ENCODE results near the gene BCL2L14. TPM values are rescaled to one million over a fixed set of nuclear protein-coding genes. Genes with fewer than 3 reads are reported as not detected.

Gene BCL2L14
- total and polyA plus RNA-seq, 2 of the 4 experiments (the other 2 are of a cell fraction) = not detected

DNA sequence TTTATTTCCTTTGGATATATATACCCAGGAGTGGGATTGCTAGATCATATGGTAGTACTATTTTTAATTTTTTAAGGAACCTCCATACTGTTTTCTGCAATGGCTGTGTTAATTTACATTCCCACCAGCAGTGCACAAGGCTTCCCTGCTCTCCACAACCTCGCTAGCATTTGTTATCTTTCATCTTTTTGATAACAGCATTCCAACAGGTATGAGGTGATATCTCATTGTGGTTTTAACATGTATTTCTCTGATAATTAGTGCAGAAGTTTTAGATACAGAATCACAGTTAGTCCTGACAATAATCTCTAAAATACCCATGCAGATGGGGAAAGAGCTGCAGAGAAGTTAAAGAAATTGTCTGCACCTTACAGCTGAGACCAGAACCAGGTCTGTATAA is 35.5 kb upstream of the BCL2L14 start:
- H3K4ac ChIP-seq (ENCODE audit: low read depth, low read length) = no peak overlapping the region
- H4K8ac ChIP-seq (ENCODE audit: low read depth in 2 of 2, low read length in 2 of 2) = no peak overlapping the region
- no peak overlapping the region for H4K5ac ChIP-seq (ENCODE audit: low read depth, low read length)
- no peaks in the 10 kb centered on the region for H3K36me3 ChIP-seq (ENCODE audit: control insufficient read depth, insufficient read depth, low read length)
- H2BK20ac ChIP-seq (ENCODE audit: low read depth, low read length) = no peak overlapping the region
- no peak overlapping the region for H3K14ac ChIP-seq (replicated peaks; ENCODE audit: low read depth, low read length)
- H3K18ac ChIP-seq (ENCODE audit: low read depth, low read length) = no peak overlapping the region
- H3K4me3 ChIP-seq (ENCODE audit: insufficient read depth, low read depth, low read length) = no peak overlapping the region
- no peaks in the 10 kb centered on the region for H3K4me1 ChIP-seq (ENCODE audit: control insufficient read depth, insufficient read depth, low read length)
- ATAC-seq (ENCODE audit: low read depth) = no peak
- no peak overlapping the region for H2BK15ac ChIP-seq (ENCODE audit: low read depth, low read length)
- BruUV-seq (replicated peaks) = no TSS peak
- no peak for DNase-seq
- H4K20me1 ChIP-seq (ENCODE audit: insufficient read depth, low read length) = no peaks in the 10 kb centered on the region
- H3K4me2 ChIP-seq (ENCODE audit: low read depth, low read length) = no peak overlapping the region
- TF ChIP-seq, protein P1, sequence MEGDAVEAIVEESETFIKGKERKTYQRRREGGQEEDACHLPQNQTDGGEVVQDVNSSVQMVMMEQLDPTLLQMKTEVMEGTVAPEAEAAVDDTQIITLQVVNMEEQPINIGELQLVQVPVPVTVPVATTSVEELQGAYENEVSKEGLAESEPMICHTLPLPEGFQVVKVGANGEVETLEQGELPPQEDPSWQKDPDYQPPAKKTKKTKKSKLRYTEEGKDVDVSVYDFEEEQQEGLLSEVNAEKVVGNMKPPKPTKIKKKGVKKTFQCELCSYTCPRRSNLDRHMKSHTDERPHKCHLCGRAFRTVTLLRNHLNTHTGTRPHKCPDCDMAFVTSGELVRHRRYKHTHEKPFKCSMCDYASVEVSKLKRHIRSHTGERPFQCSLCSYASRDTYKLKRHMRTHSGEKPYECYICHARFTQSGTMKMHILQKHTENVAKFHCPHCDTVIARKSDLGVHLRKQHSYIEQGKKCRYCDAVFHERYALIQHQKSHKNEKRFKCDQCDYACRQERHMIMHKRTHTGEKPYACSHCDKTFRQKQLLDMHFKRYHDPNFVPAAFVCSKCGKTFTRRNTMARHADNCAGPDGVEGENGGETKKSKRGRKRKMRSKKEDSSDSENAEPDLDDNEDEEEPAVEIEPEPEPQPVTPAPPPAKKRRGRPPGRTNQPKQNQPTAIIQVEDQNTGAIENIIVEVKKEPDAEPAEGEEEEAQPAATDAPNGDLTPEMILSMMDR (conservative IDR thresholded peaks at IDR 0.05; ENCODE audit: low read depth, low read length) = no peak
- TF ChIP-seq MAFK (IDR thresholded peaks at IDR 0.05; ENCODE audit: low read depth, low read length) (no peak), CEBPB (IDR thresholded peaks at IDR 0.05; ENCODE audit: low read depth, low read length) (no peak), RFX5 (IDR thresholded peaks at IDR 0.05; ENCODE audit: low read depth, low read length) (no peak), MXI1 (IDR thresholded peaks at IDR 0.05; ENCODE audit: borderline replicate concordance, low read depth, low read length) (no peak), BHLHE40 (IDR thresholded peaks at IDR 0.05; ENCODE audit: low read depth, low read length) (no peak), POLR2A (IDR thresholded peaks at IDR 0.05; ENCODE audit: low read depth, low read length) (no peak), RCOR1 (IDR thresholded peaks at IDR 0.05; ENCODE audit: insufficient replicate concordance, low read length) (no peak)
- TF ChIP-seq, protein P2, sequence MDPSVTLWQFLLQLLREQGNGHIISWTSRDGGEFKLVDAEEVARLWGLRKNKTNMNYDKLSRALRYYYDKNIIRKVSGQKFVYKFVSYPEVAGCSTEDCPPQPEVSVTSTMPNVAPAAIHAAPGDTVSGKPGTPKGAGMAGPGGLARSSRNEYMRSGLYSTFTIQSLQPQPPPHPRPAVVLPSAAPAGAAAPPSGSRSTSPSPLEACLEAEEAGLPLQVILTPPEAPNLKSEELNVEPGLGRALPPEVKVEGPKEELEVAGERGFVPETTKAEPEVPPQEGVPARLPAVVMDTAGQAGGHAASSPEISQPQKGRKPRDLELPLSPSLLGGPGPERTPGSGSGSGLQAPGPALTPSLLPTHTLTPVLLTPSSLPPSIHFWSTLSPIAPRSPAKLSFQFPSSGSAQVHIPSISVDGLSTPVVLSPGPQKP (IDR thresholded peaks at IDR 0.05; ENCODE audit: borderline replicate concordance, low read depth, low read length) = no peak
- H3K9me1 ChIP-seq (ENCODE audit: insufficient read depth, low read length) = no peaks in the 10 kb centered on the region
- in situ Hi-C loops (cut with MboI; ENCODE audit: low sequenced_read_pairs) = loop anchor here (10.0 kb wide), 1 partner anchor 670 kb away; no protein-coding TSS in a partner anchor
- H3K9me3 ChIP-seq (ENCODE audit: control insufficient read depth, insufficient read depth, low read length) = no peaks in the 10 kb centered on the region
- H2BK5ac ChIP-seq (ENCODE audit: low read depth, low read length, poor library complexity, severe bottlenecking) = no peak overlapping the region
- H2AK5ac ChIP-seq (ENCODE audit: low read depth, low read length) = no peak overlapping the region
- intact Hi-C loops (cut with micrococcal nuclease) = loop anchor here (10.0 kb wide), 1 partner anchor 270 kb away; no protein-coding TSS in a partner anchor
- no peak overlapping the region for H3K23ac ChIP-seq (ENCODE audit: low read depth, low read length)
- no peak overlapping the region for H3K9ac ChIP-seq (ENCODE audit: low read depth, low read length)
- ChIA-PET POLR2A (ENCODE audit: unreplicated experiment) (interaction anchor here (0.6 kb wide), 1 partner anchor 452 kb away, joined by 3 read pairs; no protein-coding TSS in a partner anchor), CTCF (interaction anchor here (0.8 kb wide), 1 partner anchor 300 kb away, joined by 4 read pairs; no protein-coding TSS in a partner anchor)
- no peak overlapping the region for H2AK9ac ChIP-seq (replicated peaks; ENCODE audit: low read depth, low read length, poor library complexity)
- peaks cover 10% of the 10 kb centered on the region for H3K27me3 ChIP-seq (ENCODE audit: control insufficient read depth, insufficient read depth, low read length)
- no peak overlapping the region for H4K91ac ChIP-seq (ENCODE audit: insufficient read depth, low read depth, low read length)
- no peak overlapping the region for H3K27ac ChIP-seq (ENCODE audit: insufficient read depth, low read length)
- H3K79me1 ChIP-seq (ENCODE audit: low read depth in 1 of 2, low read length in 2 of 2) = no peaks in the 10 kb centered on the region
- H2BK120ac ChIP-seq (ENCODE audit: low read depth, low read length) = no peak overlapping the region
- no peak overlapping the region for H2AFZ ChIP-seq (replicated peaks; ENCODE audit: low read length, poor library complexity)
- dilution Hi-C loops (cut with HindIII; ENCODE audit: low sequenced_read_pairs, unreplicated experiment) = loop anchor here (25.0 kb wide), 1 partner anchor 473 kb away; no protein-coding TSS in a partner anchor
- WGBS, 2 experiments (ENCODE audit: extremely low coverage in 2 of 2, insufficient read length in 1 of 2) = no CpG with 5 or more reads among the region's 1 CpG
- no peak overlapping the region for H3K56ac ChIP-seq (ENCODE audit: extremely low read depth, insufficient read depth, low read length)
